ENCODE data around the gene MSX1. TPM values are rescaled to one million over a fixed set of nuclear protein-coding genes. Genes with fewer than 3 reads are reported as not detected.

Gene MSX1
- total and polyA plus RNA-seq, 3 donors from 2014 or later: 0.99 to 1.7 (median 1.7) TPM

Other genes starting within 250 kb of the MSX1 start
- gene CYTL1, start 159.8 kb downstream of the MSX1 start, total RNA-seq: under 1 TPM in 1 of 2 donors, not detected in 1; 0.39 TPM
- 3.1 TPM for gene CYTL1, start 159.8 kb downstream of the MSX1 start, polyA plus RNA-seq (ENCODE audit: insufficient read depth, low read depth, low replicate concordance)
- gene STK32B, start 191.8 kb downstream of the MSX1 start, total RNA-seq: 10 to 100 TPM; 17.5 to 22.6 TPM
- 29.7 TPM for gene STK32B, start 191.8 kb downstream of the MSX1 start, polyA plus RNA-seq (ENCODE audit: insufficient read depth, low read depth, low replicate concordance)

Data from testis (tissue), 3 donors.